Cardiac muscle cell (in vitro differentiated cells and primary cell): ENCODE data around the gene C6orf52. TPM values are rescaled to one million over a fixed set of nuclear protein-coding genes. Genes with fewer than 3 reads are reported as not detected.

Source experiments
- DNase-seq, 2 donors: peaks; one replicate each; pipeline versions ENCODE4 v3.0.0 to v3.0.0-alpha.2; 2010 to 2017; ENCODE audit warnings: low read depth in 1 of 2, low spot score in 1 of 2
- H3K27ac ChIP-seq: fragments of 200-600 bp; sonication (generic); 2 replicates; pipeline ENCODE4 v1.5.1; 2016
- H3K27me3 ChIP-seq: fragments of 200-600 bp; sonication (generic); 2 replicates; pipeline ENCODE4 v1.6.0; 2016; ENCODE audit warnings: control low read depth
- H3K36me3 ChIP-seq: fragments of 200-600 bp; sonication (generic); 2 replicates; pipeline ENCODE4 v1.5.1; 2016; ENCODE audit warnings: control low read depth
- H3K4me1 ChIP-seq: fragments of 200-600 bp; sonication (generic); 2 replicates; pipeline ENCODE4 v1.8.1; 2017; ENCODE audit warnings: low read depth, mild to moderate bottlenecking, mixed run types
- H3K4me3 ChIP-seq: fragments of 200-600 bp; sonication (generic); 2 replicates; pipeline ENCODE4 v1.5.1; 2016; ENCODE audit warnings: mild to moderate bottlenecking
- H3K9me3 ChIP-seq: fragments of 200-600 bp; sonication (generic); 2 replicates; pipeline ENCODE4 v1.5.1; 2017; ENCODE audit warnings: low read depth, mild to moderate bottlenecking, control low read depth
- polyA plus RNA-seq: library from polyadenylated mRNA; unstranded; fragments of >200 nt; fragmentation: Nextera tagmentation; extraction: Ambion mirVana; gene quantifications from 2 replicates; pipeline ENCODE4 v1.2.1, GENCODE V29; 2016
- total RNA-seq: library from RNA; depleted of rRNA; stranded (reverse); fragments of >200 nt; gene quantifications from 2 replicates; pipeline ENCODE4 v1.2.3, GENCODE V29; 2016
- TF ChIP-seq, protein P1 (sequence below): IDR thresholded peaks from 2 replicates; pipeline ENCODE4 v1.5.1; 2012; ENCODE audit warnings: low read depth, mild to moderate bottlenecking, low read length

Gene C6orf52
- total and polyA plus RNA-seq, 2 experiments from 2014 or later: 2.1 to 3.6 TPM

DNA sequence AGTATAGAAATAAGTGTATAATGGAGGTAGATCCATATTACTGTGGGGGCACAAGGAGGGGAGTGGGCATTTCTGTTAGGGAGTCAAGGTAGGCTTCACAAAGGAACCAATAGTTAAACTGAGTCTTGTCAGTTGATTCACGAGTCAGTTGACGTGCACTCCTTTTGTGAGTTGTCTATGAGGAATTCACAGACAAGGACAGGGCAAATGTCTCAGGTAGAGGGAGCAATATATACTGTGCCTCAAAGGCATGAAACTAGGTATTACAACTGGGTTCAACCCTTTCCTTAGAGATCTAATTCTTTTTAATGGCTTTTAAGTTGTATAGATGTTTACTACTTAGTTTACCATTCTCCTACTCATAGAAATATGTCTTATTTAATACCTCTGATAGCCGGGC lies 39.4 kb upstream of the C6orf52 start:
- Histone ChIP-seq H3K27ac (peak overlapping the region; percentile 50), H3K9me3 (no peaks in the 10 kb centered on the region), H3K36me3 (peaks cover 12% of the 10 kb centered on the region), H3K4me1 (peaks cover 9% of the 10 kb centered on the region), H3K4me3 (no peak overlapping the region), H3K27me3 (no peaks in the 10 kb centered on the region)
- TF ChIP-seq, protein P1, sequence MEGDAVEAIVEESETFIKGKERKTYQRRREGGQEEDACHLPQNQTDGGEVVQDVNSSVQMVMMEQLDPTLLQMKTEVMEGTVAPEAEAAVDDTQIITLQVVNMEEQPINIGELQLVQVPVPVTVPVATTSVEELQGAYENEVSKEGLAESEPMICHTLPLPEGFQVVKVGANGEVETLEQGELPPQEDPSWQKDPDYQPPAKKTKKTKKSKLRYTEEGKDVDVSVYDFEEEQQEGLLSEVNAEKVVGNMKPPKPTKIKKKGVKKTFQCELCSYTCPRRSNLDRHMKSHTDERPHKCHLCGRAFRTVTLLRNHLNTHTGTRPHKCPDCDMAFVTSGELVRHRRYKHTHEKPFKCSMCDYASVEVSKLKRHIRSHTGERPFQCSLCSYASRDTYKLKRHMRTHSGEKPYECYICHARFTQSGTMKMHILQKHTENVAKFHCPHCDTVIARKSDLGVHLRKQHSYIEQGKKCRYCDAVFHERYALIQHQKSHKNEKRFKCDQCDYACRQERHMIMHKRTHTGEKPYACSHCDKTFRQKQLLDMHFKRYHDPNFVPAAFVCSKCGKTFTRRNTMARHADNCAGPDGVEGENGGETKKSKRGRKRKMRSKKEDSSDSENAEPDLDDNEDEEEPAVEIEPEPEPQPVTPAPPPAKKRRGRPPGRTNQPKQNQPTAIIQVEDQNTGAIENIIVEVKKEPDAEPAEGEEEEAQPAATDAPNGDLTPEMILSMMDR: no peak
- DNase-seq: no peak

DNA sequence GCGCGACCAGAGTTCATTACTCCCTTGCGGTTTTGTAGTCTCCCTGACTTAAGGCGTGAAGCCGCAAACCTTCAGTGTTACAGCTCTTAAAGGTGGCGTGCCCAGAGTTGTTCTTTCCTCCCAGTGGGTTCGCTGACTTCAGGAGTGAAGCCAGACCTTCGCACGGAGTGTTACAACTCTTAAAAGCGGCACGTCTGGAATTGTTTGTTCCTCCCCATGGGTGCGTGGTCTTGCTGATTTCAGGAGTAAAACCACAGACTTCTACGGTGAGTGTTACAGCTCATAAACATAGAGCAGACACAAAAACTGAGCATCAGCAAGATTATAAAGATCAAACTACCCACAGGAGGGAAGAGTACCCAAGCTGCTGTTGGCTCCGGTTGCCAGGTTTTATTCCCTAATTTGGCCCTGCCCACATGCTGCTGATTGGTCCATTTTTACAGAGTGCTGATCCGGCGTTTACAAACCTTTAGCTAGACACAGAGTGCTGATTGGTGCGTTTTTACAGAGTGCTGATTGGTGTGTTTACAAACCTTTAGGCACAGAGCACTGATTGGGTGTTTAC lies 38.8 kb upstream of the C6orf52 start:
- no peaks in the 10 kb centered on the region for H3K9me3 ChIP-seq
- no peak for DNase-seq
- TF ChIP-seq, protein P1: no peak
- H3K27ac ChIP-seq: peak overlapping the region; percentile 50
- H3K4me3 ChIP-seq: no peak overlapping the region
- peaks cover 12% of the 10 kb centered on the region for H3K36me3 ChIP-seq
- H3K4me1 ChIP-seq: peaks cover 9% of the 10 kb centered on the region
- H3K27me3 ChIP-seq: no peaks in the 10 kb centered on the region

DNA sequence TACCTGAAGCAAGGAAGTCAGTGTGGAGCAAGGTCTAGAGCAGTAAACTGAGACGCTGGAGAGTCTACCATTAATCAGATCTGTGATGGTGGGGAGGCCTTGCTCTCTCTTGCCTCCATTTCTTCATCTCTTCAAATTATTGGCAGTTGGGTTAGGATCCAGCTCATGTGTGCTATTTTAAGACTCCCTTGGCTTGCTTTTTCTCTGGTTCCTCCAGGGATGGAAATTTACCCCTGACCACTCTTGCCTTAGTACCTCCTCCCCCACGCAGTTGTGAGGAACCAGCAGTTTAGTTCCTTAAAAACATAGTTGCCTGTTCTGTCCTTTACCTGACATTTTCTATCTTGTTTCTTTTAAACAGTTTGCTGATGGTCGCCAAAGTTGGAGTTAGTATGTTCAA lies 35.8 kb upstream of the C6orf52 start:
- Histone ChIP-seq H3K27me3 (no peaks in the 10 kb centered on the region), H3K4me1 (peaks cover 17% of the 10 kb centered on the region), H3K4me3 (no peak overlapping the region), H3K27ac (peak overlapping the region; percentile 41), H3K9me3 (no peaks in the 10 kb centered on the region), H3K36me3 (peaks cover 20% of the 10 kb centered on the region)
- TF ChIP-seq, protein P1: no peak
- DNase-seq: no peak

DNA sequence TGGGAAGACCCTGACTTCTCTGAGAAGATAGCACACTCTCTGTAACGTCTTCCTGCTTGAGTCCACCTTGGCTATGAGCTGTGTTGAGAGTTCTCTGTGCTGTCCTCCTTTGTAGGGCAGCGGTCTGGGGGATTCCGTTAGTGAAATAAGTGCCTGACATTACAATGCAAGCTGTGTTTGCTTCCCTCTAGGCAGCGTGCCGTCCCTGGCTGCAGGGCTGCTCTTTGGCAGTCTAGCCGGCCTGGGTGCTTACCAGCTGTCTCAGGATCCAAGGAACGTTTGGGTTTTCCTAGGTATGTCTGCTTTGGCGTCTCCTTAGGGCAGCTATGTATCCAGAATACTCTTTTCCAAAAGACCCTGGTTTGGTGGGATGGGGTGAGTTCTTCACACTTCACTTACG lies 31.3 kb upstream of the C6orf52 start:
- Histone ChIP-seq H3K36me3 (peaks cover 11% of the 10 kb centered on the region), H3K4me1 (peaks cover 32% of the 10 kb centered on the region), H3K9me3 (no peaks in the 10 kb centered on the region), H3K27me3 (no peaks in the 10 kb centered on the region), H3K4me3 (no peak overlapping the region), H3K27ac (peak overlapping the region; percentile 88)
- DNase-seq: no peak
- TF ChIP-seq, protein P1: no peak

DNA sequence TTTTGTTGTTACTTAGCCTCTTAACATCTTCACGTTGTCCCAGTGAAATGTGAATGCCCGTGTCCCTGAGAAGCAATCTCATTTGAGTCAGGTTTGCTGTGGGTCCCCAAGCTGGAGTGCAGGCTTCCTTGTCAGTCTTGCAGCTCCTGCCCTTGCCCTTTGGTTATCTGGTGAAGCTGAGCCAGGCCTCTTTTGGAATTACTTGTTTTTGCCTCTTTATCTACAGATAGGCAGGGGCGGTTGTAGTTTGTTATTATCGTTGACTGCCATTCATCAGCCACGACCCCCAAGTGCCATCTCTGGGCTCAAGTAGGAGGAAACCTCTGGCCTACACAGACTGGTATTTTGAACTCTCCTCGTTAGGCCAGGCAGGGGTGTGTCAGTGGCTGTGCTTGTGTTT lies 30.6 kb upstream of the C6orf52 start:
- peak in 1 of 2 donors; percentile 35 for DNase-seq
- peak overlapping the region; percentile 51 for H3K4me3 ChIP-seq
- H3K27ac ChIP-seq: peak overlapping the region; percentile 88
- peaks cover 26% of the 10 kb centered on the region for H3K4me1 ChIP-seq
- peaks cover 7% of the 10 kb centered on the region for H3K36me3 ChIP-seq
- TF ChIP-seq, protein P1: no peak
- no peaks in the 10 kb centered on the region for H3K27me3 ChIP-seq
- no peaks in the 10 kb centered on the region for H3K9me3 ChIP-seq

DNA sequence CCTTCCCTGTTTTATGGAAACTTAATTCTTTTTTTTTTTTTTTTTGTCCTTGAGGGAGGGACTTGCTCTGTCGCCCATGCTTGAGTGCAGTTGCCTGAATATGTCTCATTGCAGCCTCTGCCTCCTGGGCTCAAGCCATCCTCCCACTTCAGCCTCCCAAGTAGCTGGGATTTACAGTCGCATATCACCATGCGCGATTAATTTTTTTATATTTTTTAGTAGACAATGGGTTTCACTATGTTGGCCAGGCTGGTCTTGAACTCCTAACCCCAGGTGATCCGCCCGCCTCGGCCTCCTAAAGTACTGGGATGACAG lies 29.1 kb upstream of the C6orf52 start:
- DNase-seq: no peak
- H3K4me3 ChIP-seq: peak overlapping the region; percentile 51
- TF ChIP-seq, protein P1: no peak
- no peaks in the 10 kb centered on the region for H3K9me3 ChIP-seq
- peak overlapping the region; percentile 88 for H3K27ac ChIP-seq
- no peaks in the 10 kb centered on the region for H3K27me3 ChIP-seq
- peaks cover 7% of the 10 kb centered on the region for H3K36me3 ChIP-seq
- H3K4me1 ChIP-seq: peaks cover 23% of the 10 kb centered on the region
